Measurements from ENCODE around the gene MTCH1.

MTCH1 gene

GRCh38 chr6:36976509-36976908 lies 9.5 kb downstream of the MTCH1 start:
- no peak for DNase-seq (ENCODE audit: extremely low read depth, low read depth)
- no peak for TF ChIP-seq CTCF (IDR thresholded peaks at IDR 0.05; ENCODE audit: low read depth, low read length)

DNA sequence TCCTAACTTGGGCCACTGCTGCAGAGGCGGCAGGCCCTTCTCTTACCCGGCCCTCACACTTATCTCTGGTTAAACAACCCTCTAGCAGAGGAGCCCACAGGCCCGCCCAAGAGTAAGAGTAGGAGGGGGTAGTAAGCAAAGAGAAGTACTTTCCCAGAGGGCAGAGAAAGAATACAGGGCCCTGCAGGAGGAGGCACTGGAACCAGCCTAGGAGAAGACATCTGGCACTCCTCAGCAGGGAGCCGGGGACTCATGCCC lies 10.1 kb downstream of the MTCH1 start:
- TF ChIP-seq CTCF (IDR thresholded peaks at IDR 0.05; ENCODE audit: low read depth, low read length): no peak
- no peak for DNase-seq (ENCODE audit: extremely low read depth, low read depth)

DNA sequence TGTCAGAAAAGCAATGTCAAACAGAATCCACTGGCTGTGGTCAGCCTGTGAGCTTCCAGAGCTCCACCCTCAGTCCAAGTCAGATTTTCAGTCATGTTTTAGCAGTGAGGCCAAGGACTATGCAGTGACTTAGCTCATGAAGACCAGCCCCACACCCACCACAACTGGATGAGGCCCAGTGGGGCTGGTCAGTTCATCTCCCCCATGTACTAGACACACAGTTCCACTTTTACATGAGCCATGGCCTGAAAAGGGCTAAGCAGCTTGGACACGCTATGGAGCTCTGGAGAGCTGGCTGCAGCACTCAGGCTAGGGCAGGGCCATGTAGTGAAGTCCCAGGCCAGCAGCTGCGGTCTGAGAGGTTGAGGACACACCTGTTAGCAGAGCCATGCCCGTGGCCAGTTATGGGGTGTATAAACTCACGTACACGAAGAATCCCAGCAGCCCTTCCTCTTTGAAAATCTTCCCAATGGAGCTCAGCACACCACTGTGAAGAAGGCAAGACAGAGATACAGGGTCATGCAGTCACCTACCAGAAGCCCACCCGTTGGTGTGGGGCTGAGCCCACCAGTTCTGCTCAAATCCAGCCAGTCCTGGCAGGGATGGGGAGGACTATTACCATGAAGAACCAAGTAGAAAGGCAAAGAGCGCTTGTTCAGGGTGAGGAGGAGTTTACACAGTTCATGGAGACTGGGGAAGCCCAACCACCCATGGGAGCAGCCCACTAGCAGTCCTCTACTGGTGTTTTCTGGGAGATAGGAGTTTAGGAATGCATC lies 10.6 kb downstream of the MTCH1 start:
- TF ChIP-seq CTCF (IDR thresholded peaks at IDR 0.05; ENCODE audit: low read depth, low read length): no peak
- DNase-seq (ENCODE audit: extremely low read depth, low read depth): no peak

GRCh38 chr6:36973647-36974046 lies 12.3 kb downstream of the MTCH1 start:
- no peak for DNase-seq (ENCODE audit: extremely low read depth, low read depth)
- TF ChIP-seq CTCF (IDR thresholded peaks at IDR 0.05; ENCODE audit: low read depth, low read length): no peak

GRCh38 chr6:36973190-36973589 lies 12.8 kb downstream of the MTCH1 start:
- TF ChIP-seq CTCF (IDR thresholded peaks at IDR 0.05; ENCODE audit: low read depth, low read length): no peak
- DNase-seq (ENCODE audit: extremely low read depth, low read depth): no peak

DNA sequence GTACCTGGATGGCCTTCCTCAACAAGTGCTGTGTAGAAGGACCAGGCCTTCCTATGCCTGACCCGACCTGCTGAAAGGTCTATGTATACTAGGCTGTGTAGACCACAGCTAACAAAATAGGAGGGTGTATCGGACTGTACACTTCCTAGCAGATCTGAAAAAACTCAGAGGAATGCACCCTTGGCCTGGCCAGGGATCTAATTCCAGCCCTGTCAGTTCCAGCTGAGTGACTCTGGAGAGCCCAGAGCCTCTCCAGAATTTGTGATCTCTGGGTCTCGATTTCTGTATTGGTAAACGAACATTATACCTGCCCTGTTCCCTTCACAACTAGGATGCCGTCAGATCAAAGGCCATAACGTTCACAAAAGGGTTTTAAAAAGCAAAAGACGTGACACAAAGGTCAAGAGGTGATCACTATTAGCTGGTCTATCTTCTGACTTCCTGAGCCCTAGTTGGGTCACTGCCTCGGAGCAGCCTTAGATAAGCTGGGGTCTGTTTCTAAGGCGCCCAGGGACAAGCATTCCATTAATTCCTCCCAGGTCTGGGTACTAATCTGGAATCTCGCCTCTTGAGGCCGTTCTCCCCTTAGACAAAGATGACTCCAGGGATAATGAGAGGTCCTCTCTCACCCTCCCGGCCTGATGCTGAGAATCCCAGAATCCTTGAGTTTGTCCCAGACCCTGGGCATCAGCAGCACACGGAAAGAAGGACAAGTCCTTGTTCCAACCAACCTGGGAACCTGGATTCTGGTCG lies 13.9 kb downstream of the MTCH1 start:
- no peak for TF ChIP-seq CTCF (IDR thresholded peaks at IDR 0.05; ENCODE audit: low read depth, low read length)
- no peak for DNase-seq (ENCODE audit: extremely low read depth, low read depth)

All from AG09319 (cell line).